ENCODE data around the gene DBX2. TPM values are rescaled to one million over a fixed set of nuclear protein-coding genes. Genes with fewer than 3 reads are reported as not detected.
"Not testable (repeated sequence)": the region's sequence is repeated elsewhere in the genome, so short reads cannot be mapped to it uniquely, and the experiment has no call there.

The DBX2 gene
- total RNA-seq, 1 experiment from 2014 or later, result 0.35 TPM

DNA sequence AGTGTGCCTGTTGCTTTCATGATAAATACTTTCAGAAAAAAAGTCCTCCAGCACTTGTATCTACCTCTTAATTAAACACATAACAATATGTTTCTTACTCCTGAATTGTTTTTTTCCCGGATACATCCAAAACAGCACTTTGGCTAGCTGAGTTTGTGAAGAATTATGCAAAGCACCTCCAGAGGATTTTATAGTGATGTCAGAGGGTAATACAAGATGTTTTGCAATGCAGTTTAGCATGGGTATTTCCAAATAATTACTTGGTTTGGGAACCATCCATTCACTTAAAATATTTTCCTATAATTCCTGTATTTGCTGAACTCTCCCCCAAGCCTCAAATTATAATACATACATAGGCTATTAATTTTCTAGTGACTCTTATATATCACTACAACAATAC, 37.7 kb upstream of the DBX2 start:
- no peak overlapping the region for H3K27ac Mint-ChIP-seq
- ChIA-PET POLR2A (no interaction called here), CTCF (no interaction called here)
- TF ChIP-seq, protein P1, sequence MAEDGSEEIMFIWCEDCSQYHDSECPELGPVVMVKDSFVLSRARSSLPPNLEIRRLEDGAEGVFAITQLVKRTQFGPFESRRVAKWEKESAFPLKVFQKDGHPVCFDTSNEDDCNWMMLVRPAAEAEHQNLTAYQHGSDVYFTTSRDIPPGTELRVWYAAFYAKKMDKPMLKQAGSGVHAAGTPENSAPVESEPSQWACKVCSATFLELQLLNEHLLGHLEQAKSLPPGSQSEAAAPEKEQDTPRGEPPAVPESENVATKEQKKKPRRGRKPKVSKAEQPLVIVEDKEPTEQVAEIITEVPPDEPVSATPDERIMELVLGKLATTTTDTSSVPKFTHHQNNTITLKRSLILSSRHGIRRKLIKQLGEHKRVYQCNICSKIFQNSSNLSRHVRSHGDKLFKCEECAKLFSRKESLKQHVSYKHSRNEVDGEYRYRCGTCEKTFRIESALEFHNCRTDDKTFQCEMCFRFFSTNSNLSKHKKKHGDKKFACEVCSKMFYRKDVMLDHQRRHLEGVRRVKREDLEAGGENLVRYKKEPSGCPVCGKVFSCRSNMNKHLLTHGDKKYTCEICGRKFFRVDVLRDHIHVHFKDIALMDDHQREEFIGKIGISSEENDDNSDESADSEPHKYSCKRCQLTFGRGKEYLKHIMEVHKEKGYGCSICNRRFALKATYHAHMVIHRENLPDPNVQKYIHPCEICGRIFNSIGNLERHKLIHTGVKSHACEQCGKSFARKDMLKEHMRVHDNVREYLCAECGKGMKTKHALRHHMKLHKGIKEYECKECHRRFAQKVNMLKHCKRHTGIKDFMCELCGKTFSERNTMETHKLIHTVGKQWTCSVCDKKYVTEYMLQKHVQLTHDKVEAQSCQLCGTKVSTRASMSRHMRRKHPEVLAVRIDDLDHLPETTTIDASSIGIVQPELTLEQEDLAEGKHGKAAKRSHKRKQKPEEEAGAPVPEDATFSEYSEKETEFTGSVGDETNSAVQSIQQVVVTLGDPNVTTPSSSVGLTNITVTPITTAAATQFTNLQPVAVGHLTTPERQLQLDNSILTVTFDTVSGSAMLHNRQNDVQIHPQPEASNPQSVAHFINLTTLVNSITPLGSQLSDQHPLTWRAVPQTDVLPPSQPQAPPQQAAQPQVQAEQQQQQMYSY (CRISPR knock-in tag; IDR thresholded peaks at IDR 0.05), result no peak
- no peak for TF ChIP-seq GRHL2 (CRISPR knock-in tag; IDR thresholded peaks at IDR 0.05; ENCODE audit: insufficient replicate concordance, severe bottlenecking)
- peaks cover 5% of the 10 kb centered on the region; the same call in 1 of the 2 replicates for H3K27me3 Mint-ChIP-seq (ENCODE audit: low read depth)
- H3K4me1 Mint-ChIP-seq, result peaks cover 16% of the 10 kb centered on the region
- ATAC-seq, result no peak
- no peak for DNase-seq (ENCODE audit: low spot score)
- peaks cover 34% of the 10 kb centered on the region for H3K9me3 Mint-ChIP-seq
- H3K36me3 Mint-ChIP-seq, result peaks cover 24% of the 10 kb centered on the region
- no peak overlapping the region for H3K4me3 Mint-ChIP-seq

DNA sequence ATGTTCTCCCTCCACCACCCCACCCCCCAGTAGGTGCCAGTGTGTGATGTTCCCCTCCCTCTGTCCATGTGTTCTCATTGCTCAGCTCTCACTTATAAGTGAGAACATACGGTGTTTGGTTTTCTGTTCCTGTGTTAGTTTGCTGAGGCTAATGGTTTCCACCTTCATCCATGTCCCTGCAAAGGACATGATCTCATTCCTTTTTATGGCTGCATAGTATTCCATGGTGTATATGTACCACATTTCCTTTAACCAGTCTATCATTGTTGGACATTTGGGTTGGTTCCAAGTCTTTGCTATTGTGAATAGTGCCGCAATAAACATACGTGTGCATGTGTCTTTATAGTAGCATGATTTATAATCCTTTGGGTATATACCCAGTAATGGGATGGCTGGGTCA, 33.3 kb upstream of the DBX2 start:
- H3K4me3 Mint-ChIP-seq; POLR2A ChIA-PET; DNase-seq (ENCODE audit: low spot score); ATAC-seq; H3K27ac Mint-ChIP-seq; H3K4me1 Mint-ChIP-seq; H3K27me3 Mint-ChIP-seq (ENCODE audit: low read depth); CTCF ChIA-PET: not testable (repeated sequence)
- H3K9me3 Mint-ChIP-seq, result peaks cover 52% of the 10 kb centered on the region
- H3K36me3 Mint-ChIP-seq, result peaks cover 27% of the 10 kb centered on the region

DNA sequence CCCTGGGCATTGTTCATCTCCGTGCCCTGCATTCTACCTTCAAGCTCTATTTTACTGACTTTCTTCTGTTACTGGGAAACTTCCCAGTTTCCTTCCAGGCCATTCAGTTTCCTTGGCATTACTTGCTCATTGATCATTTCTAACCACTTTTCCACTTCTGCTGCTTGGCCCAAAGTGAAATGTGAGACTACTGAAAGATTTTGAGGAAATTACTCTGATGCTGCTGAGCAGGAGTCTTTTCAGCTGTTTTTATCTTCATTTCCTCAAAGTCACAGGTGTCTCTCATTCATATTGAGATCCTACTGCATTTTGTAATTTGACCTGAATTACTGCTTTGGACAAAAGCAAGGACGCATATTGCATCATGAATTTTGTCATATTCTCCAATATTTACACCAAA, 26.4 kb upstream of the DBX2 start:
- ATAC-seq (peak; percentile 33), DNase-seq (ENCODE audit: low spot score) (no peak)
- peaks cover 47% of the 10 kb centered on the region for H3K4me1 Mint-ChIP-seq
- H3K36me3 Mint-ChIP-seq, result peaks cover 3% of the 10 kb centered on the region
- peak overlapping the region; percentile 66 for H3K4me3 Mint-ChIP-seq
- TF ChIP-seq, protein P2, sequence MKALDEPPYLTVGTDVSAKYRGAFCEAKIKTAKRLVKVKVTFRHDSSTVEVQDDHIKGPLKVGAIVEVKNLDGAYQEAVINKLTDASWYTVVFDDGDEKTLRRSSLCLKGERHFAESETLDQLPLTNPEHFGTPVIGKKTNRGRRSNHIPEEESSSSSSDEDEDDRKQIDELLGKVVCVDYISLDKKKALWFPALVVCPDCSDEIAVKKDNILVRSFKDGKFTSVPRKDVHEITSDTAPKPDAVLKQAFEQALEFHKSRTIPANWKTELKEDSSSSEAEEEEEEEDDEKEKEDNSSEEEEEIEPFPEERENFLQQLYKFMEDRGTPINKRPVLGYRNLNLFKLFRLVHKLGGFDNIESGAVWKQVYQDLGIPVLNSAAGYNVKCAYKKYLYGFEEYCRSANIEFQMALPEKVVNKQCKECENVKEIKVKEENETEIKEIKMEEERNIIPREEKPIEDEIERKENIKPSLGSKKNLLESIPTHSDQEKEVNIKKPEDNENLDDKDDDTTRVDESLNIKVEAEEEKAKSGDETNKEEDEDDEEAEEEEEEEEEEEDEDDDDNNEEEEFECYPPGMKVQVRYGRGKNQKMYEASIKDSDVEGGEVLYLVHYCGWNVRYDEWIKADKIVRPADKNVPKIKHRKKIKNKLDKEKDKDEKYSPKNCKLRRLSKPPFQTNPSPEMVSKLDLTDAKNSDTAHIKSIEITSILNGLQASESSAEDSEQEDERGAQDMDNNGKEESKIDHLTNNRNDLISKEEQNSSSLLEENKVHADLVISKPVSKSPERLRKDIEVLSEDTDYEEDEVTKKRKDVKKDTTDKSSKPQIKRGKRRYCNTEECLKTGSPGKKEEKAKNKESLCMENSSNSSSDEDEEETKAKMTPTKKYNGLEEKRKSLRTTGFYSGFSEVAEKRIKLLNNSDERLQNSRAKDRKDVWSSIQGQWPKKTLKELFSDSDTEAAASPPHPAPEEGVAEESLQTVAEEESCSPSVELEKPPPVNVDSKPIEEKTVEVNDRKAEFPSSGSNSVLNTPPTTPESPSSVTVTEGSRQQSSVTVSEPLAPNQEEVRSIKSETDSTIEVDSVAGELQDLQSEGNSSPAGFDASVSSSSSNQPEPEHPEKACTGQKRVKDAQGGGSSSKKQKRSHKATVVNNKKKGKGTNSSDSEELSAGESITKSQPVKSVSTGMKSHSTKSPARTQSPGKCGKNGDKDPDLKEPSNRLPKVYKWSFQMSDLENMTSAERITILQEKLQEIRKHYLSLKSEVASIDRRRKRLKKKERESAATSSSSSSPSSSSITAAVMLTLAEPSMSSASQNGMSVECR (CRISPR knock-in tag; IDR thresholded peaks at IDR 0.05; ENCODE audit: borderline replicate concordance), result no peak
- TF ChIP-seq NFE2L1 (CRISPR knock-in tag; IDR thresholded peaks at IDR 0.05) (no peak), NFYB (CRISPR knock-in tag; conservative IDR thresholded peaks at IDR 0.05; ENCODE audit: low read depth) (no peak), HMGA2 (CRISPR knock-in tag; IDR thresholded peaks at IDR 0.05) (no peak), ZNF232 (CRISPR knock-in tag; IDR thresholded peaks at IDR 0.05) (no peak)
- TF ChIP-seq, protein P3, sequence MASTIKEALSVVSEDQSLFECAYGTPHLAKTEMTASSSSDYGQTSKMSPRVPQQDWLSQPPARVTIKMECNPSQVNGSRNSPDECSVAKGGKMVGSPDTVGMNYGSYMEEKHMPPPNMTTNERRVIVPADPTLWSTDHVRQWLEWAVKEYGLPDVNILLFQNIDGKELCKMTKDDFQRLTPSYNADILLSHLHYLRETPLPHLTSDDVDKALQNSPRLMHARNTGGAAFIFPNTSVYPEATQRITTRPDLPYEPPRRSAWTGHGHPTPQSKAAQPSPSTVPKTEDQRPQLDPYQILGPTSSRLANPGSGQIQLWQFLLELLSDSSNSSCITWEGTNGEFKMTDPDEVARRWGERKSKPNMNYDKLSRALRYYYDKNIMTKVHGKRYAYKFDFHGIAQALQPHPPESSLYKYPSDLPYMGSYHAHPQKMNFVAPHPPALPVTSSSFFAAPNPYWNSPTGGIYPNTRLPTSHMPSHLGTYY (CRISPR knock-in tag; IDR thresholded peaks at IDR 0.05), result no peak
- TF ChIP-seq, protein P4, sequence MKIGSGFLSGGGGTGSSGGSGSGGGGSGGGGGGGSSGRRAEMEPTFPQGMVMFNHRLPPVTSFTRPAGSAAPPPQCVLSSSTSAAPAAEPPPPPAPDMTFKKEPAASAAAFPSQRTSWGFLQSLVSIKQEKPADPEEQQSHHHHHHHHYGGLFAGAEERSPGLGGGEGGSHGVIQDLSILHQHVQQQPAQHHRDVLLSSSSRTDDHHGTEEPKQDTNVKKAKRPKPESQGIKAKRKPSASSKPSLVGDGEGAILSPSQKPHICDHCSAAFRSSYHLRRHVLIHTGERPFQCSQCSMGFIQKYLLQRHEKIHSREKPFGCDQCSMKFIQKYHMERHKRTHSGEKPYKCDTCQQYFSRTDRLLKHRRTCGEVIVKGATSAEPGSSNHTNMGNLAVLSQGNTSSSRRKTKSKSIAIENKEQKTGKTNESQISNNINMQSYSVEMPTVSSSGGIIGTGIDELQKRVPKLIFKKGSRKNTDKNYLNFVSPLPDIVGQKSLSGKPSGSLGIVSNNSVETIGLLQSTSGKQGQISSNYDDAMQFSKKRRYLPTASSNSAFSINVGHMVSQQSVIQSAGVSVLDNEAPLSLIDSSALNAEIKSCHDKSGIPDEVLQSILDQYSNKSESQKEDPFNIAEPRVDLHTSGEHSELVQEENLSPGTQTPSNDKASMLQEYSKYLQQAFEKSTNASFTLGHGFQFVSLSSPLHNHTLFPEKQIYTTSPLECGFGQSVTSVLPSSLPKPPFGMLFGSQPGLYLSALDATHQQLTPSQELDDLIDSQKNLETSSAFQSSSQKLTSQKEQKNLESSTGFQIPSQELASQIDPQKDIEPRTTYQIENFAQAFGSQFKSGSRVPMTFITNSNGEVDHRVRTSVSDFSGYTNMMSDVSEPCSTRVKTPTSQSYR (CRISPR knock-in tag; IDR thresholded peaks at IDR 0.05), result no peak
- TF ChIP-seq, protein P5, sequence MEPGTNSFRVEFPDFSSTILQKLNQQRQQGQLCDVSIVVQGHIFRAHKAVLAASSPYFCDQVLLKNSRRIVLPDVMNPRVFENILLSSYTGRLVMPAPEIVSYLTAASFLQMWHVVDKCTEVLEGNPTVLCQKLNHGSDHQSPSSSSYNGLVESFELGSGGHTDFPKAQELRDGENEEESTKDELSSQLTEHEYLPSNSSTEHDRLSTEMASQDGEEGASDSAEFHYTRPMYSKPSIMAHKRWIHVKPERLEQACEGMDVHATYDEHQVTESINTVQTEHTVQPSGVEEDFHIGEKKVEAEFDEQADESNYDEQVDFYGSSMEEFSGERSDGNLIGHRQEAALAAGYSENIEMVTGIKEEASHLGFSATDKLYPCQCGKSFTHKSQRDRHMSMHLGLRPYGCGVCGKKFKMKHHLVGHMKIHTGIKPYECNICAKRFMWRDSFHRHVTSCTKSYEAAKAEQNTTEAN (CRISPR knock-in tag; IDR thresholded peaks at IDR 0.05), result no peak
- TF ChIP-seq, protein P6, sequence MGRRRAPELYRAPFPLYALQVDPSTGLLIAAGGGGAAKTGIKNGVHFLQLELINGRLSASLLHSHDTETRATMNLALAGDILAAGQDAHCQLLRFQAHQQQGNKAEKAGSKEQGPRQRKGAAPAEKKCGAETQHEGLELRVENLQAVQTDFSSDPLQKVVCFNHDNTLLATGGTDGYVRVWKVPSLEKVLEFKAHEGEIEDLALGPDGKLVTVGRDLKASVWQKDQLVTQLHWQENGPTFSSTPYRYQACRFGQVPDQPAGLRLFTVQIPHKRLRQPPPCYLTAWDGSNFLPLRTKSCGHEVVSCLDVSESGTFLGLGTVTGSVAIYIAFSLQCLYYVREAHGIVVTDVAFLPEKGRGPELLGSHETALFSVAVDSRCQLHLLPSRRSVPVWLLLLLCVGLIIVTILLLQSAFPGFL (CRISPR knock-in tag; IDR thresholded peaks at IDR 0.05; ENCODE audit: borderline replicate concordance), result no peak
- ChIA-PET CTCF (interaction anchor here (0.8 to 2.1 kb wide), 4 partner anchors 25 to 129 kb away, joined by 3 to 14 read pairs (median 6); partner anchors contain the start of gene DBX2), POLR2A (no interaction called here)
- peaks cover 12% of the 10 kb centered on the region for H3K9me3 Mint-ChIP-seq
- no peaks in the 10 kb centered on the region; the same call in 1 of the 2 replicates for H3K27me3 Mint-ChIP-seq (ENCODE audit: low read depth)
- peak overlapping the region; percentile 99 for H3K27ac Mint-ChIP-seq
